ENCODE measurements around the gene INTS4. TPM values are rescaled to one million over a fixed set of nuclear protein-coding genes. Genes with fewer than 3 reads are reported as not detected.
"Not testable (repeated sequence)": the region's sequence is repeated elsewhere in the genome, so short reads cannot be mapped to it uniquely, and the experiment has no call there.

Gene INTS4
- total and polyA plus RNA-seq, 10 of the 15 experiments (the other 5 are each of a cell fraction or from before 2014, with no cell fraction given), result 20.2 to 50.5 (median 40.0) TPM

- intact Hi-C loops (cut with micrococcal nuclease; ENCODE audit: unreplicated experiment); FAIRE-seq; H3K79me2 ChIP-seq (ENCODE audit: control insufficient read depth, insufficient read depth, low read length); DNase-seq (ENCODE audit: low read depth, low spot score); H2AFZ ChIP-seq (ENCODE audit: control insufficient read depth, low read depth, low read length); H4K20me1 ChIP-seq (ENCODE audit: control insufficient read depth, insufficient read depth); H3K9me3 ChIP-seq (replicated peaks; ENCODE audit: control insufficient read depth, insufficient read depth, low read length); H3K4me2 ChIP-seq (ENCODE audit: control insufficient read depth, insufficient read depth); SMC1A ChIA-PET (ENCODE audit: uncharacterized antibody, unreplicated experiment); RAD21 ChIA-PET (ENCODE audit: unreplicated experiment); BruUV-seq (replicated peaks); H3K36me3 ChIP-seq (ENCODE audit: control insufficient read depth in 2 of 2, insufficient read depth in 2 of 2, low read length in 1 of 2); CTCF ChIA-PET; ATAC-seq; H3K9ac ChIP-seq (ENCODE audit: control insufficient read depth, insufficient read depth, low read length); H3K27ac ChIP-seq (ENCODE audit: control insufficient read depth, insufficient read depth); H3K4me1 ChIP-seq (ENCODE audit: control insufficient read depth, insufficient read depth, low read length); in situ Hi-C loops (cut with MboI); H3K27me3 ChIP-seq (replicated peaks in 1 of 2; ENCODE audit: control insufficient read depth in 2 of 2, insufficient read depth in 2 of 2, low read length in 1 of 2); H3K4me3 ChIP-seq: not testable (repeated sequence)
- POLR2A ChIA-PET, result interaction anchor here (0.7 kb wide), 1 partner anchor 31 kb away, joined by 9 read pairs; no protein-coding TSS in a partner anchor
- 93% methylated on average over 4 of the region's 4 CpGs for WGBS (ENCODE audit: insufficient coverage, insufficient replicate concordance, low lambda C conversion rate, missing lambda C conversion rate)
Observed at GRCh38 chr11:77913608-77914306, 80.7 kb downstream of the INTS4 start.

DNA sequence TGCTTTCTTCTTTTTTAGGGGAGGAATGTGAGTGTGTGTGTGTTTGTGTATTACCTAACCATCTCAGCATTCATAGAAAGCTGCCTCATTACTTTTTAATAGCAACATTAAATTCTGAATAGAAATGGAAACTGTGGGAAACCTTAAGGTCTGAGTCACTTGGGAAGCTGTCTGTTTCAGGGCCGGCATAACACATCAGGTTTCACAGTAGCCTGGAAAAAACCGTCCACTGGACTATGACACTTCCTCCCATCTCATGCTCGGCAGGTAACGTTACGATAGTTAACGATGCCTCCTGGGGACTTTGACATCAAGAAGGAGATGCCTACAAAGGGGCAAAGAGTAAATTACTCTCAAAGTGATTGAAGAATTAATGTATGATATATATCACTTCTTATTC, 83.6 kb downstream of the INTS4 start:
- DNase-seq (ENCODE audit: low read depth, low spot score); CTCF ChIA-PET; in situ Hi-C loops (cut with MboI); ATAC-seq; H3K4me1 ChIP-seq (ENCODE audit: control insufficient read depth, insufficient read depth, low read length); H3K27ac ChIP-seq (ENCODE audit: control insufficient read depth, insufficient read depth); H2AFZ ChIP-seq (ENCODE audit: control insufficient read depth, low read depth, low read length); H4K20me1 ChIP-seq (ENCODE audit: control insufficient read depth, insufficient read depth); H3K27me3 ChIP-seq (replicated peaks in 1 of 2; ENCODE audit: control insufficient read depth in 2 of 2, insufficient read depth in 2 of 2, low read length in 1 of 2); RAD21 ChIA-PET (ENCODE audit: unreplicated experiment); BruUV-seq (replicated peaks); H3K9ac ChIP-seq (ENCODE audit: control insufficient read depth, insufficient read depth, low read length); intact Hi-C loops (cut with micrococcal nuclease; ENCODE audit: unreplicated experiment); H3K4me2 ChIP-seq (ENCODE audit: control insufficient read depth, insufficient read depth); POLR2A ChIA-PET; H3K4me3 ChIP-seq; FAIRE-seq; H3K9me3 ChIP-seq (replicated peaks; ENCODE audit: control insufficient read depth, insufficient read depth, low read length); SMC1A ChIA-PET (ENCODE audit: uncharacterized antibody, unreplicated experiment); H3K79me2 ChIP-seq (ENCODE audit: control insufficient read depth, insufficient read depth, low read length): not testable (repeated sequence)
- peaks cover 0 to 12% of the 10 kb centered on the region in 2 experiments; a peak in 3 of 4 replicates for H3K36me3 ChIP-seq (ENCODE audit: control insufficient read depth in 2 of 2, insufficient read depth in 2 of 2, low read length in 1 of 2)
- WGBS (ENCODE audit: insufficient coverage, insufficient replicate concordance, low lambda C conversion rate, missing lambda C conversion rate), result 95% methylated on average over 6 of the region's 6 CpGs

Measured in GM12878 (cell line).